T-helper 9 cell (primary cell): Measurements from ENCODE around the gene LACRT.
A peak's percentile ranks its signal among the peaks of the same experiment; 100 is the strongest.
"Not testable (repeated sequence)": the region's sequence is repeated elsewhere in the genome, so short reads cannot be mapped to it uniquely, and the experiment has no call there.

Experiments used
- DNase-seq: peaks from one replicate; pipeline ENCODE4 v3.0.0-alpha.2; 2020
- total RNA-seq, 2 donors: gene quantifications; one replicate each; lab custom pipeline; 2026; lab: John Stamatoyannopoulos, UW

The LACRT gene
- total RNA-seq, result 0 reads per million in 2 donors

- no peak for DNase-seq
These were observed at the start of gene LACRT for GRCh38 chr12:54634795-54635194. Gene LACRT (minus strand): TSS chr12:54634895. CDS start chr12:54634841, 54 bp downstream.

- DNase-seq, result no peak
These were observed 48.7 kb upstream of the LACRT start for GRCh38 chr12:54683398-54683797.

- DNase-seq, result no peak
These were observed 48.0 kb upstream of the LACRT start for GRCh38 chr12:54682674-54683073.

GRCh38 chr12:54680374-54680773 is 45.7 kb upstream of the LACRT start:
- DNase-seq, result no peak

GRCh38 chr12:54678131-54678530 is 43.4 kb upstream of the LACRT start:
- no peak for DNase-seq

- DNase-seq, result no peak
These were observed 33.2 kb upstream of the LACRT start for GRCh38 chr12:54667945-54668344.

- no peak for DNase-seq
These were observed 31.3 kb upstream of the LACRT start for GRCh38 chr12:54666008-54666407.

GRCh38 chr12:54665022-54665635 is 30.4 kb upstream of the LACRT start:
- not testable (repeated sequence) for DNase-seq

GRCh38 chr12:54663603-54664002 is 28.9 kb upstream of the LACRT start:
- DNase-seq, result no peak

- no peak for DNase-seq
These were observed 27.3 kb upstream of the LACRT start for GRCh38 chr12:54662026-54662425.

GRCh38 chr12:54661048-54661447 is 26.4 kb upstream of the LACRT start:
- DNase-seq, result no peak

GRCh38 chr12:54660320-54660962 is 25.7 kb upstream of the LACRT start:
- DNase-seq, result no peak

- peak; percentile 21 for DNase-seq
These were observed 23.9 kb upstream of the LACRT start for GRCh38 chr12:54658306-54659264.

- no peak for DNase-seq
These were observed 22.5 kb upstream of the LACRT start for GRCh38 chr12:54657105-54657607.

- DNase-seq, result no peak
These were observed 20.2 kb upstream of the LACRT start for GRCh38 chr12:54654926-54655325.

GRCh38 chr12:54653025-54653424 is 18.3 kb upstream of the LACRT start:
- DNase-seq, result no peak

GRCh38 chr12:54650889-54651288 is 16.2 kb upstream of the LACRT start:
- DNase-seq, result no peak

- no peak for DNase-seq
These were observed 15.7 kb upstream of the LACRT start for GRCh38 chr12:54650409-54650808.

GRCh38 chr12:54649825-54650224 is 15.1 kb upstream of the LACRT start:
- DNase-seq, result no peak

GRCh38 chr12:54648265-54648664 is 13.6 kb upstream of the LACRT start, which contains the start of gene DCD:
Gene DCD (minus strand): TSS chr12:54648365. CDS start chr12:54648303, 62 bp downstream.
- no peak for DNase-seq

GRCh38 chr12:54641554-54641953 is 6.9 kb upstream of the LACRT start:
- DNase-seq, result no peak

- no peak for DNase-seq
These were observed 6.4 kb upstream of the LACRT start for GRCh38 chr12:54641089-54641488.

- DNase-seq, result not testable (repeated sequence)
These were observed 4.4 kb upstream of the LACRT start for GRCh38 chr12:54639112-54639511.
